Esophagus muscularis mucosa (tissue), 4 donors: ENCODE results near the gene AGPAT4. TPM values are rescaled to one million over a fixed set of nuclear protein-coding genes. Genes with fewer than 3 reads are reported as not detected.

Experiments used
- DNase-seq: peaks from one replicate; pipeline ENCODE4 v3.0.0-alpha.2; 2017; ENCODE audit errors: extremely low spot score
- H3K27ac ChIP-seq, 4 donors: fragments of 200-600 bp; sonication (generic); replicated peaks in 1 of 4; 1 replicate in 3 of 4; 2 replicates in 1 of 4; pipeline ENCODE4 v1.5.1; 2016 to 2019; ENCODE audit warnings: mild to moderate bottlenecking in 1 of 4
- H3K27me3 ChIP-seq, 4 donors: fragments of 200-600 bp; sonication (generic); one replicate each; pipeline versions ENCODE4 v1.5.1 to v1.6.0; 2016 to 2019
- H3K36me3 ChIP-seq, 4 donors: fragments of 200-600 bp; sonication (generic); one replicate each; pipeline ENCODE4 v1.5.1; 2016 to 2019
- H3K4me1 ChIP-seq, 4 donors: fragments of 200-600 bp; sonication (generic); one replicate each; pipeline ENCODE4 v1.5.1; 2016 to 2019
- H3K4me3 ChIP-seq, 4 donors: fragments of 200-600 bp; sonication (generic); 1 replicate in 2 of 4; 2 replicates in 2 of 4; pipeline ENCODE4 v1.5.1; 2016 to 2019; ENCODE audit warnings: mild to moderate bottlenecking in 4 of 4, moderate library complexity in 1 of 4
- H3K9me3 ChIP-seq, 4 donors: fragments of 200-600 bp; sonication (generic); 1 replicate in 3 of 4; 2 replicates in 1 of 4; pipeline ENCODE4 v1.5.1; 2016 to 2019
- EP300 ChIP-seq: sonication (generic); formaldehyde crosslinking; IDR thresholded peaks from one replicate; pipeline ENCODE4 v1.6.1; 2017; ENCODE audit warnings: antibody characterized with exemption
- POLR2A ChIP-seq: fragments of 450-650 bp; IDR thresholded peaks from one replicate; pipeline ENCODE4 v1.6.1; 2017; ENCODE audit warnings: antibody characterized with exemption, moderate library complexity, mild to moderate bottlenecking, low read depth
- POLR2AphosphoS5 ChIP-seq, 2 donors: sonication (generic); formaldehyde crosslinking; IDR thresholded peaks; one replicate each; pipeline ENCODE4 v1.6.1; 2017; ENCODE audit warnings: antibody characterized with exemption in 2 of 2
- WGBS: methylation state at CpG from one replicate; pipeline ENCODE4 v1.1.5; 2018; 5-methylcytosine and 5-hydroxymethylcytosine counted together
- intact Hi-C: fragments of 100-400 bp; cut with DNase I; formaldehyde crosslinking; loops from one replicate; pipeline ENCODE4 v1.15.1; 2023
- total RNA-seq, 4 donors: library from RNA; depleted of rRNA; stranded (reverse); fragments of >200 nt; gene quantifications; one replicate each; pipeline versions ENCODE4 v1.1.0 to v1.2.1, GENCODE V29; 2016
- TF ChIP-seq, protein P1 (sequence below), 3 experiments: fragments of 200-600 bp in 2 of 3; fragments of 450-650 bp in 1 of 3; sonication (generic) in 2 of 3; IDR thresholded peaks; one replicate each; pipeline ENCODE4 v1.5.1; 2017 to 2019; ENCODE audit warnings: antibody characterized with exemption in 3 of 3, mild to moderate bottlenecking in 2 of 3, moderate library complexity in 1 of 3

Gene AGPAT4
- total RNA-seq, 4 donors from 2014 or later, result 7.9 to 12.6 (median 10.0) TPM

DNA sequence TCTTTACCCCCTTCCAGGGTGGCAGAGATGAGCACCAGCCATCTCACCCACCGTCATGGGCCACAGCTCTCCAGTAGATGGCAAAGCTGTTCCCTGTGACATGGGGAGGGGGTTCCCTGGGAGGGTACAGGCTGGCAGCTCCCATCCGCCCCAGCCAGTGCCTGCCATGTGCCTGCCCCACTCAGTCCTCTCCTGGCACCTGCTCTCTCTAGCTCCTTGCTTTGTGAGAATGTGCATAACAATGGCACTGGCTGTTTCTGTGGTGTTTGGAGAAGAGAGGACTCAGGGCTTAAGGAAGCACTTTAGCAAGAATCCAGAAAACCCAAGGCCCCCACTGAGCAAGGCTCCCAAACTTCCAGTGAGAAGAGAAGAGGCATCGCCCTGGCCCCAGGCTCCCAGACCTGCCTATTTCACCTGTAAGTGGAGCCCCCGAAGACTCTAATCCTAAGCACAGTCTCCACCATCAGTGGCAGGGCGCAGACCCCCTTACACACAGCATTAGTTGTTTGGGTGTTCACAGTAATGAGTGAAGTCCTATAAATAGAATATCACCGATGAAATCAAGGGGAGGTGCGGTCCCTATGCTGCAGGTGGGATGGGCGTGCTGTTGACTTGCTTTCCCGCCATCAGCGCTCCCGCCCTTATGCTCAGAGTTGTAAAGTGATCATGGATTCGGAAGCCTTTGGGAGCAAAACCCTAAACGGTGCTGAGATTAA is 110.2 kb downstream of the AGPAT4 start:
- WGBS, result 92% methylated on average over 13 of the region's 13 CpGs
- intact Hi-C loops, result no loop called here
- Histone ChIP-seq H3K9me3 (no peaks in the 10 kb centered on the region), H3K4me1 (peaks cover 3 to 27% (median 18%) of the 10 kb centered on the region in 4 donors), H3K27ac (no peak overlapping the region), H3K27me3 (no peaks in the 10 kb centered on the region), H3K36me3 (peaks cover 10 to 52% (median 32%) of the 10 kb centered on the region in 4 donors), H3K4me3 (no peak overlapping the region)
- no peak for DNase-seq
- TF ChIP-seq, protein P1, sequence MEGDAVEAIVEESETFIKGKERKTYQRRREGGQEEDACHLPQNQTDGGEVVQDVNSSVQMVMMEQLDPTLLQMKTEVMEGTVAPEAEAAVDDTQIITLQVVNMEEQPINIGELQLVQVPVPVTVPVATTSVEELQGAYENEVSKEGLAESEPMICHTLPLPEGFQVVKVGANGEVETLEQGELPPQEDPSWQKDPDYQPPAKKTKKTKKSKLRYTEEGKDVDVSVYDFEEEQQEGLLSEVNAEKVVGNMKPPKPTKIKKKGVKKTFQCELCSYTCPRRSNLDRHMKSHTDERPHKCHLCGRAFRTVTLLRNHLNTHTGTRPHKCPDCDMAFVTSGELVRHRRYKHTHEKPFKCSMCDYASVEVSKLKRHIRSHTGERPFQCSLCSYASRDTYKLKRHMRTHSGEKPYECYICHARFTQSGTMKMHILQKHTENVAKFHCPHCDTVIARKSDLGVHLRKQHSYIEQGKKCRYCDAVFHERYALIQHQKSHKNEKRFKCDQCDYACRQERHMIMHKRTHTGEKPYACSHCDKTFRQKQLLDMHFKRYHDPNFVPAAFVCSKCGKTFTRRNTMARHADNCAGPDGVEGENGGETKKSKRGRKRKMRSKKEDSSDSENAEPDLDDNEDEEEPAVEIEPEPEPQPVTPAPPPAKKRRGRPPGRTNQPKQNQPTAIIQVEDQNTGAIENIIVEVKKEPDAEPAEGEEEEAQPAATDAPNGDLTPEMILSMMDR (IDR thresholded peaks at IDR 0.05), result no peak
- no peak for TF ChIP-seq POLR2A
- no peak for TF ChIP-seq POLR2AphosphoS5 (IDR thresholded peaks at IDR 0.05)
- no peak for TF ChIP-seq EP300

DNA sequence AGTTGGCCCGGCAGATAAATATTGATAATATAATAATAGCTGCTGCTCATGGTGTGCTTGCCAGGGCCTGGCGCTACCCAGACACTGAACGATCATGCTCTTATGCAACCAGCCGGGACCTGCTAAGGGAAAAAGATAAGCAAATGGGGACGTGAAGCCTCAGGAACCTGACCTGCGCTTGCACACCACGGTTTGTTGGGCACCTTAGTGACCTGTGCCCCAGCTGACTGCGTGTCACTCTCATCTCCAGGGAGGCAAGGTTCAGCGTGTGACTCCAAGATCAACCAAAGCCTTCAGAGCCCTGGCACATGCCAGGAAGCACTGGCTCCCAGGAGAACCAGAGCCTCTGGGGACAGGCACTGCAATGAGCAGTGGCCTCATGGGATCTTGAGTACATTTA is 111.1 kb downstream of the AGPAT4 start:
- intact Hi-C loops, result no loop called here
- peaks cover 10 to 58% (median 33%) of the 10 kb centered on the region in 4 donors for H3K36me3 ChIP-seq
- no peak for DNase-seq

DNA sequence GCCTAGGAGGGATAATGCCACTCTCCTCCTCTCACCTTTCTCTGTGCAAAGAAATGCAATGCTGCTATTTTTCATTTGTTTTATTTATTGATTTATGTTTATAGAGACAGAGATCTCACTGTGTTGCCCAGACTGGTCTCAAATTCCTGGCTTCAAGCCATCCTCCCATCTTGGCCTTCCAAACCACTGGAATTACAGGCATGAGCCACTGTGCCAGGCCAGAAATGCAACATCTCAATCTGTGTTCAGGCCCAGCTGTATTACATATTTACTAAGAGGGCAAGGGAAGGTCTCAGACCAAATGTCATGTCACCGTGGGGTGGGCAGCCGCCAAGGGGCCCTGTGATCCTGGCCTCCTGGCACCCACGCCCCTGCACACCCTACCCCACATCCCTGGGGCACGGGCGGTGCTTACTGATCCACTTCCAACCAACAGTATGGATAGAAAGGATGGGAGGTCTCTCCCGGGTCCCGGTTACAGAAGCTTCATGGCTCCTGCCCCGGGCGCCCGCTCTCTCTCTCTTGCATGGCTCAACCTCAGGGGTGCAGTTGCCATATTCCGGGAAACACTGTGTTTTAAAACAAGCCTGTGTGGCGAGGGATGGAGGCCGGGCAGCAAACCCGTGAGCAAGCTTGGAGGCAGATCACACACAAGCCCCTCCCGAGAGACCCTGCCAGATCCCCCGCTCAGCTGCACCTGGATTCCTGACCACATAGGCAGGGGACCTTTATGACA is 111.8 kb downstream of the AGPAT4 start:
- Histone ChIP-seq H3K36me3 (peaks cover 10 to 58% (median 35%) of the 10 kb centered on the region in 4 donors), H3K4me3 (no peak overlapping the region), H3K9me3 (no peaks in the 10 kb centered on the region), H3K27ac (no peak overlapping the region), H3K27me3 (no peaks in the 10 kb centered on the region), H3K4me1 (peaks cover 3 to 22% (median 13%) of the 10 kb centered on the region in 4 donors)
- intact Hi-C loops, result no loop called here
- TF ChIP-seq POLR2A (no peak), EP300 (no peak), POLR2AphosphoS5 (IDR thresholded peaks at IDR 0.05) (no peak)
- TF ChIP-seq, protein P1 (IDR thresholded peaks at IDR 0.05), result no peak
- WGBS, result 98% methylated on average over 13 of the region's 16 CpGs
- no peak for DNase-seq

More for the DNA sequence above, 111.1 kb downstream of the AGPAT4 start:
- H3K27ac ChIP-seq, result no peak overlapping the region
- no peak for TF ChIP-seq POLR2AphosphoS5 (IDR thresholded peaks at IDR 0.05)
- TF ChIP-seq, protein P1 (IDR thresholded peaks at IDR 0.05), result no peak
- no peak for TF ChIP-seq EP300
- no peak for TF ChIP-seq POLR2A
- H3K9me3 ChIP-seq, result no peaks in the 10 kb centered on the region
- WGBS, result 88% methylated on average over 9 of the region's 9 CpGs
- H3K4me1 ChIP-seq, result peaks cover 3 to 22% (median 13%) of the 10 kb centered on the region in 4 donors
- no peak overlapping the region for H3K4me3 ChIP-seq
- no peaks in the 10 kb centered on the region for H3K27me3 ChIP-seq

DNA sequence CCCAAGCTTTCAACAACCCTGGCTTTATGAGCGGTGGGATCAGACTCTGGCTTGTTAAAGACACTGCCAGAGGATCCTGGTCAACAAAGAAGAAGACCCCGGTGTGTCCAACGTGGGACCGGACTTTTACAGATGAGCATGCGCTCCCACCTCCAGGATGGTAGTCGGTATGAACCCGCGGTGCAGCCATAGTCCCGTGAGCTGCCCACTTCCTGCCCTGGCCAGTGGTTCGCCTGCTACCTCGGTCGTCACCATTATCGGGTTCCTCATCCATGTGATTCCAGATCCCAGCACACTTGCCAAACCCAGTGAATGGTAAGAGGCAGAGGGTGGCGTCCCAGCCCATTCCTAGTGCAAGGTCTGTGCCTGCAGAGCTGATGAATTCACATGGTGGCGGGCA is 112.7 kb downstream of the AGPAT4 start:
- H3K27ac ChIP-seq, result no peak overlapping the region
- TF ChIP-seq POLR2AphosphoS5 (IDR thresholded peaks at IDR 0.05), result no peak
- no peak for TF ChIP-seq EP300
- TF ChIP-seq POLR2A, result no peak
- TF ChIP-seq, protein P1 (IDR thresholded peaks at IDR 0.05), result no peak
- H3K4me1 ChIP-seq, result peaks cover 3 to 22% (median 13%) of the 10 kb centered on the region in 4 donors
- 98% methylated on average over 13 of the region's 15 CpGs for WGBS
- intact Hi-C loops, result no loop called here
- H3K36me3 ChIP-seq, result peaks cover 10 to 62% (median 34%) of the 10 kb centered on the region in 4 donors
- H3K9me3 ChIP-seq, result no peaks in the 10 kb centered on the region
- no peak for DNase-seq
- H3K4me3 ChIP-seq, result no peak overlapping the region
- no peaks in the 10 kb centered on the region for H3K27me3 ChIP-seq
